H1 (cell line): ENCODE data around the gene CLEC18C. TPM values are rescaled to one million over a fixed set of nuclear protein-coding genes. Genes with fewer than 3 reads are reported as not detected.

ENCODE experiments used
- CTCF ChIA-PET: fragments of 300-600 bp; sonication (Branson Sonifier 250); formaldehyde crosslinking; loops from one replicate; lab custom pipeline; 2021; ENCODE audit not compliant: partially characterized antibody; lab: Charles Lee
- POLR2A ChIA-PET: fragments of 300-600 bp; sonication (Branson Sonifier 250); formaldehyde crosslinking; loops from one replicate; lab custom pipeline; 2021; ENCODE audit warnings: inconsistent platforms; ENCODE audit not compliant: partially characterized antibody; lab: Charles Lee
- DNase-seq, 2 experiments: peaks; one replicate each; pipeline versions ENCODE4 v3.0.0 to v3.0.0-alpha.2; 2010 to 2022; ENCODE audit warnings: low spot score in 2 of 2, low read depth in 1 of 2, mixed read lengths in 1 of 2
- FAIRE-seq: peaks from 2 replicates; lab custom pipeline; 2011; peaks lifted over from hg19 to GRCh38; lab: Jason Lieb, UNC
- H2AFZ ChIP-seq: 2 replicates; pipeline ENCODE4 v1.8.1; 2012; ENCODE audit warnings: low read length, inconsistent platforms
- H2AK5ac ChIP-seq: 2 replicates; pipeline ENCODE4 v1.6.1; 2013; ENCODE audit warnings: low read depth, low read length
- H2BK120ac ChIP-seq: replicated peaks from 2 replicates; pipeline ENCODE3; 2013; ENCODE audit warnings: low read depth, low read length, inconsistent platforms
- H2BK12ac ChIP-seq: 2 replicates; pipeline ENCODE4 v1.6.1; 2013; ENCODE audit warnings: low read depth, low read length
- H2BK15ac ChIP-seq: 2 replicates; pipeline ENCODE4 v1.6.1; 2013; ENCODE audit warnings: low read length
- H2BK20ac ChIP-seq: 2 replicates; pipeline ENCODE4 v1.6.1; 2013; ENCODE audit warnings: low read length
- H2BK5ac ChIP-seq: 2 replicates; pipeline ENCODE4 v1.6.1; 2013; ENCODE audit warnings: low read depth, low read length
- H3K14ac ChIP-seq: 2 replicates; pipeline ENCODE4 v1.6.1; 2013; ENCODE audit warnings: inconsistent platforms; ENCODE audit not compliant: insufficient read length
- H3K18ac ChIP-seq: 2 replicates; pipeline ENCODE4 v1.6.1; 2013; ENCODE audit warnings: low read length; ENCODE audit errors: extremely low read depth
- H3K23ac ChIP-seq: 2 replicates; pipeline ENCODE4 v1.6.1; 2013; ENCODE audit warnings: inconsistent platforms; ENCODE audit not compliant: insufficient read length
- H3K23me2 ChIP-seq: 2 replicates; pipeline ENCODE4 v1.6.1; 2013; ENCODE audit warnings: low read depth, low read length
- H3K27ac ChIP-seq: 2 replicates; pipeline ENCODE4 v1.6.1; 2011; ENCODE audit warnings: low read depth, low read length, inconsistent platforms
- H3K27me3 ChIP-seq, 4 experiments: replicated peaks in 1 of 4; 1 replicate in 1 of 4; 2 replicates in 3 of 4; pipeline versions ENCODE4 v1.6.1 to v1.8.1; 2011 to 2013; ENCODE audit warnings: low read length in 3 of 4, mild to moderate bottlenecking in 3 of 4, inconsistent platforms in 2 of 4, mixed read lengths in 2 of 4, moderate library complexity in 1 of 4; ENCODE audit not compliant: control insufficient read depth in 3 of 4, insufficient read depth in 3 of 4; ENCODE audit errors: extremely low read depth in 1 of 4
- H3K36me3 ChIP-seq, 4 experiments: 2 replicates each; pipeline versions ENCODE4 v1.6.1 to v1.8.1; 2011 to 2013; ENCODE audit warnings: mild to moderate bottlenecking in 4 of 4, low read length in 3 of 4, moderate library complexity in 2 of 4, control low read depth in 1 of 4, inconsistent platforms in 1 of 4; ENCODE audit not compliant: insufficient read depth in 4 of 4, control insufficient read depth in 2 of 4
- H3K4ac ChIP-seq: replicated peaks from 2 replicates; pipeline ENCODE3; 2013; ENCODE audit warnings: low read length, low read depth, mixed read lengths, inconsistent platforms; ENCODE audit not compliant: insufficient read length
- H3K4me1 ChIP-seq, 4 experiments: replicated peaks in 1 of 4; 1 replicate in 1 of 4; 2 replicates in 3 of 4; pipeline versions ENCODE4 v1.6.1 to v1.8.1; 2011 to 2013; ENCODE audit warnings: low read length in 3 of 4, inconsistent platforms in 2 of 4, mixed read lengths in 1 of 4; ENCODE audit not compliant: insufficient read depth in 4 of 4, control insufficient read depth in 3 of 4
- H3K4me2 ChIP-seq, 2 experiments: 2 replicates each; pipeline versions ENCODE4 v1.6.1 to v1.8.1; 2011 to 2013; ENCODE audit warnings: low read depth in 2 of 2, low read length in 2 of 2, control low read depth in 1 of 2, inconsistent platforms in 1 of 2, mild to moderate bottlenecking in 1 of 2; ENCODE audit not compliant: insufficient read depth in 1 of 2
- H3K4me3 ChIP-seq, 4 experiments: fragments of 200-600, 300-600 bp in 1 of 4; sonication (generic), shearing (Covaris generic), sonication (Bioruptor Twin) in 1 of 4; 2 replicates each; pipeline versions ENCODE4 v1.5.1 to v1.8.1; 2011 to 2016; ENCODE audit warnings: low read length in 4 of 4, low read depth in 3 of 4, control low read depth in 2 of 4, inconsistent platforms in 2 of 4, mild to moderate bottlenecking in 2 of 4, mixed read lengths in 1 of 4, moderate library complexity in 1 of 4; ENCODE audit not compliant: insufficient read depth in 2 of 4; ENCODE audit errors: extremely low read depth in 1 of 4
- H3K56ac ChIP-seq: replicated peaks from 2 replicates; pipeline ENCODE3; 2013; ENCODE audit warnings: low read depth, mild to moderate bottlenecking, mixed read lengths, low read length, inconsistent platforms; ENCODE audit not compliant: insufficient read length
- H3K79me1 ChIP-seq: 2 replicates; pipeline ENCODE4 v1.6.1; 2013; ENCODE audit warnings: low read depth, low read length, control low read depth
- H3K79me2 ChIP-seq, 2 experiments: 2 replicates each; pipeline versions ENCODE4 v1.6.1 to v1.8.1; 2012 to 2013; ENCODE audit warnings: low read length in 2 of 2, mild to moderate bottlenecking in 2 of 2, inconsistent platforms in 1 of 2; ENCODE audit not compliant: insufficient read depth in 2 of 2, control insufficient read depth in 1 of 2
- H3K9ac ChIP-seq, 4 experiments: replicated peaks in 1 of 4; 1 replicate in 1 of 4; 2 replicates in 3 of 4; pipeline versions ENCODE4 v1.6.1 to v1.8.1; 2011 to 2013; ENCODE audit warnings: low read depth in 3 of 4, low read length in 3 of 4, control low read depth in 2 of 4, mild to moderate bottlenecking in 2 of 4, moderate library complexity in 2 of 4, inconsistent platforms in 1 of 4; ENCODE audit errors: extremely low read depth in 1 of 4
- H3K9me3 ChIP-seq, 2 experiments: 2 replicates each; pipeline versions ENCODE4 v1.6.1 to v1.8.1; 2012 to 2013; ENCODE audit warnings: mild to moderate bottlenecking in 2 of 2, moderate library complexity in 2 of 2, control low read depth in 1 of 2, inconsistent platforms in 1 of 2, low read depth in 1 of 2, low read length in 1 of 2, mixed read lengths in 1 of 2; ENCODE audit not compliant: insufficient read depth in 2 of 2
- H4K20me1 ChIP-seq, 2 experiments: replicated peaks in 1 of 2; 2 replicates each; pipeline versions ENCODE3 to v1.8.1; 2011 to 2013; ENCODE audit warnings: inconsistent platforms in 2 of 2, low read length in 2 of 2, mild to moderate bottlenecking in 1 of 2; ENCODE audit not compliant: insufficient read depth in 2 of 2, control insufficient read depth in 1 of 2
- H4K5ac ChIP-seq: 2 replicates; pipeline ENCODE4 v1.6.1; 2013; ENCODE audit warnings: low read length, low read depth, mixed read lengths, inconsistent platforms; ENCODE audit not compliant: insufficient read length
- H4K8ac ChIP-seq: 2 replicates; pipeline ENCODE4 v1.8.0; 2013; ENCODE audit warnings: mild to moderate bottlenecking, moderate library complexity, low read length, inconsistent platforms; ENCODE audit not compliant: insufficient read depth; ENCODE audit errors: extremely low read depth
- H4K91ac ChIP-seq: replicated peaks from 2 replicates; pipeline ENCODE3; 2013; ENCODE audit warnings: low read length, mixed read lengths, inconsistent platforms; ENCODE audit not compliant: insufficient read length
- FOSL1 ChIP-seq: IDR thresholded peaks from 2 replicates; pipeline ENCODE4 v1.6.1; 2011; ENCODE audit warnings: mild to moderate bottlenecking, low read depth, low read length, moderate library complexity; ENCODE audit not compliant: insufficient read depth
- POU5F1 ChIP-seq: IDR thresholded peaks from 2 replicates; pipeline ENCODE4 v1.6.1; 2011; ENCODE audit warnings: low read depth, mild to moderate bottlenecking, low read length, moderate library complexity
- RBBP5 ChIP-seq: IDR thresholded peaks from 2 replicates; pipeline ENCODE4 v1.7.1; 2012; ENCODE audit warnings: low read depth, mild to moderate bottlenecking, inconsistent platforms, low read length, moderate library complexity, borderline replicate concordance
- RFX5 ChIP-seq: IDR thresholded peaks from 2 replicates; pipeline ENCODE4 v1.6.1; 2011; ENCODE audit warnings: low read depth, low read length, improper control_type of control experiment, borderline replicate concordance
- TAF7 ChIP-seq: optimal IDR thresholded peaks from 2 replicates; pipeline ENCODE3; 2011; ENCODE audit warnings: low read depth, mild to moderate bottlenecking, inconsistent platforms, low read length, moderate library complexity, borderline replicate concordance
- TEAD4 ChIP-seq: IDR thresholded peaks from 2 replicates; pipeline ENCODE4 v1.6.1; 2012; ENCODE audit warnings: low read depth, low read length, inconsistent platforms, mixed read lengths
- WGBS, 2 experiments: shearing (Covaris generic) in 1 of 2; methylation state at CpG; one replicate each; pipeline versions ENCODE4 v1.1.6 to v1.1.7; 2013 to 2015; ENCODE audit warnings: low lambda C conversion rate in 2 of 2, mixed read lengths in 2 of 2, inconsistent platforms in 1 of 2, low coverage in 1 of 2, missing lambda C conversion rate in 1 of 2; ENCODE audit not compliant: insufficient replicate concordance in 2 of 2, insufficient coverage in 1 of 2, insufficient read length in 1 of 2; ENCODE audit errors: extremely low coverage in 1 of 2, missing lambda C conversion rate in 1 of 2; 5-methylcytosine and 5-hydroxymethylcytosine counted together
- polyA plus RNA-seq, 7 experiments: library from polyadenylated mRNA; depleted of rRNA in 3 of 7; stranded (reverse) in 5 of 7; unstranded in 2 of 7; fragments of >200 nt in 5 of 7; fragments of 200-250 nt in 2 of 7; gene quantifications; 1 replicate in 5 of 7; 2 replicates in 1 of 7; 4 replicates in 1 of 7; pipeline versions ENCODE4 v1.2.1 to v1.2.3, GENCODE V29; 2011 to 2013; ENCODE audit warnings: missing spikeins in 2 of 7, mixed read lengths in 2 of 7
- total RNA-seq: library from RNA; stranded (reverse); fragmentation: NEBNext Ultra II Directional; extraction: Animal tissue kit (Norgen Biotek cat#: 25700); gene quantifications from 2 replicates; pipeline ENCODE4 v1.2.1, GENCODE V29; 2021

CLEC18C gene
- total and polyA plus RNA-seq, 2 of the 8 experiments (the other 6 are each of a cell fraction or from before 2014, with no cell fraction given): 0.11 TPM; not detected in 1

DNA sequence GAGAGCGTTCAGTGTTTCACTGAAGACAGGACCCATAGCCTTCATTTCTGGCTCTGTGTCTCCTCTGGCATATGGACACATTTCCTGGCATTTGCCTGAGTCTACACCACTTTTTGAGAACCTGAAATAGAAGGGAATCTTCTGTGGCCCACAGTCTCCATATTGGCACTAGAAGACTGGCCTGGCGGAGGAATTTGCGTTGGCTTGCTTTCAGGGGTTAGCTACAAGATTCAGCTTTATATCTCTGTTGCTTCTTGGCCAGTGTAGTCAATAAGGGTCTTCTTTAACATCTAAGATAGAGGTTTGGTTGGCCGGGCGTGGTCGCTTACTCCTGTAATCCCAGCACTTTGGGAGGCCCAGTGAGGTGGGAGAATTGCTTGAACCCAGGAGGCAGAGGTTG is 12.8 kb upstream of the CLEC18C start:
- Histone ChIP-seq H3K56ac (no peak overlapping the region), H3K4ac (no peak overlapping the region), H3K36me3 (peaks cover 24 to 64% (median 45%) of the 10 kb centered on the region in 4 experiments), H3K23me2 (no peaks in the 10 kb centered on the region; the same call in 1 of the 2 replicates), H2BK15ac (no peak overlapping the region), H2BK20ac (no peak overlapping the region), H2AK5ac (no peak overlapping the region), H3K9ac (no peak overlapping the region), H3K9me3 (no peaks in the 10 kb centered on the region), H3K27me3 (no peaks in the 10 kb centered on the region), H4K91ac (no peak overlapping the region), H3K79me2 (no peaks in the 10 kb centered on the region), H4K20me1 (peaks cover 0 to 7% of the 10 kb centered on the region in 2 experiments), H3K27ac (no peak overlapping the region), H3K79me1 (no peaks in the 10 kb centered on the region), H3K4me1 (no peaks in the 10 kb centered on the region), H3K4me2 (no peak overlapping the region), H2BK12ac (no peak overlapping the region), H4K5ac (no peak overlapping the region), H2BK120ac (no peak overlapping the region), H3K18ac (no peak overlapping the region), H3K23ac (no peak overlapping the region), H4K8ac (no peak overlapping the region), H2BK5ac (no peak overlapping the region), H2AFZ (no peak overlapping the region), H3K14ac (no peak overlapping the region), H3K4me3 (no peak overlapping the region)
- WGBS, 2 experiments: 92% methylated on average over 6 of the region's 6 CpGs; no CpG with 5 or more reads in 1 of the 2 experiments
- CTCF ChIA-PET: interaction anchor here (1.4 to 3.0 kb wide), 3 partner anchors 8 to 107 kb away, joined by 4 to 14 read pairs (median 11); partner anchors contain the start of gene EXOSC6
- POLR2A ChIA-PET: interaction anchor here (1.2 kb wide), 1 partner anchor 9 kb away, joined by 3 read pairs; no protein-coding TSS in a partner anchor
- TF ChIP-seq TAF7 (no peak), RBBP5 (no peak), FOSL1 (no peak), POU5F1 (no peak), TEAD4 (no peak), RFX5 (no peak)
- no peak for FAIRE-seq
- DNase-seq: no peak
